HG02678 (cell line): ENCODE data around the gene CROT.
A peak's percentile ranks its signal among the peaks of the same experiment; 100 is the strongest.
"Not testable (repeated sequence)": the region's sequence is repeated elsewhere in the genome, so short reads cannot be mapped to it uniquely, and the experiment has no call there.

Experiments
- ATAC-seq: cut with Tn5 transposase; IDR thresholded peaks from one replicate; pipeline ENCODE4 v1.9.1; 2021; ENCODE audit warnings: mild to moderate bottlenecking, moderate library complexity; ENCODE audit not compliant: unreplicated experiment

Gene CROT

GRCh38 chr7:87345166-87345927 is at the start of gene CROT:
TSS of gene CROT (plus strand) at chr7:87345664. CDS start at chr7:87349069, 3,405 bp downstream.
- ATAC-seq = peak; percentile 97

GRCh38 chr7:87300756-87301155 is 44.7 kb upstream of the CROT start:
- ATAC-seq = no peak

- no peak for ATAC-seq
Measured at GRCh38 chr7:87310790-87311419, 34.6 kb upstream of the CROT start.

- peak; percentile 56 for ATAC-seq
Measured at GRCh38 chr7:87312215-87312865, 33.1 kb upstream of the CROT start.

GRCh38 chr7:87316097-87316700 is 29.3 kb upstream of the CROT start:
- peak; percentile 89 for ATAC-seq

GRCh38 chr7:87316846-87317552 is 28.5 kb upstream of the CROT start:
- ATAC-seq = no peak

GRCh38 chr7:87317691-87318245 is 27.7 kb upstream of the CROT start:
- ATAC-seq = no peak

GRCh38 chr7:87318741-87319140 is 26.7 kb upstream of the CROT start:
- no peak for ATAC-seq

GRCh38 chr7:87319154-87319581 is 26.3 kb upstream of the CROT start:
- ATAC-seq = not testable (repeated sequence)

- no peak for ATAC-seq
Measured at GRCh38 chr7:87322912-87323311, 22.6 kb upstream of the CROT start.

GRCh38 chr7:87325576-87326370 is 19.7 kb upstream of the CROT start:
- ATAC-seq = no peak

GRCh38 chr7:87328281-87328680 is 17.2 kb upstream of the CROT start:
- no peak for ATAC-seq

- no peak for ATAC-seq
Measured at GRCh38 chr7:87330316-87330715, 15.1 kb upstream of the CROT start.

- ATAC-seq = no peak
Measured at GRCh38 chr7:87330942-87331341, 14.5 kb upstream of the CROT start.

GRCh38 chr7:87331687-87332252 is 13.7 kb upstream of the CROT start:
- ATAC-seq = no peak

- no peak for ATAC-seq
Measured at GRCh38 chr7:87332321-87332720, 13.1 kb upstream of the CROT start.

GRCh38 chr7:87336136-87336535 is 9.3 kb upstream of the CROT start:
- no peak for ATAC-seq

- ATAC-seq = no peak
Measured at GRCh38 chr7:87337331-87337730, 8.1 kb upstream of the CROT start.

- ATAC-seq = no peak
Measured at GRCh38 chr7:87339373-87339897, 6.0 kb upstream of the CROT start.
